Transverse colon (tissue), 4 donors: Measurements from ENCODE around the gene IQSEC2. TPM values are rescaled to one million over a fixed set of nuclear protein-coding genes. Genes with fewer than 3 reads are reported as not detected.

Experiments used
- DNase-seq: peaks from one replicate; pipeline ENCODE4 v3.0.0-alpha.2; 2019
- H3K27ac ChIP-seq, 4 donors: fragments of 200-600 bp; sonication (generic); 2 replicates each; pipeline ENCODE4 v1.5.1; 2016 to 2018; ENCODE audit warnings: inconsistent platforms in 4 of 4
- H3K27me3 ChIP-seq: fragments of 200-600 bp; sonication (generic); 2 replicates; pipeline ENCODE4 v1.5.1; 2017; ENCODE audit warnings: inconsistent platforms
- H3K36me3 ChIP-seq, 4 donors: fragments of 200-600 bp; sonication (generic); 2 replicates each; pipeline ENCODE4 v1.5.1; 2017 to 2019; ENCODE audit warnings: inconsistent platforms in 4 of 4
- H3K4me1 ChIP-seq, 4 donors: fragments of 200-600 bp; sonication (generic); 2 replicates each; pipeline ENCODE4 v1.5.1; 2017 to 2020; ENCODE audit warnings: inconsistent platforms in 4 of 4
- H3K4me3 ChIP-seq, 4 donors: fragments of 200-600 bp; sonication (generic); 1 replicate in 1 of 4; 2 replicates in 3 of 4; pipeline versions ENCODE4 v1.5.1 to v1.6.1; 2017 to 2019; ENCODE audit warnings: inconsistent platforms in 4 of 4
- H3K9me3 ChIP-seq, 2 donors: fragments of 200-600 bp; sonication (generic); 2 replicates each; pipeline ENCODE4 v1.5.1; 2017 to 2019; ENCODE audit warnings: inconsistent platforms in 2 of 2
- CTCF ChIP-seq, 5 experiments: fragments of 200-600 bp in 3 of 5; fragments of 450-650 bp in 2 of 5; sonication (generic) in 3 of 5; IDR thresholded peaks; 1 replicate in 2 of 5; 2 replicates in 3 of 5; pipeline ENCODE4 v1.5.1; 2016 to 2017; ENCODE audit warnings: antibody characterized with exemption in 5 of 5, inconsistent platforms in 3 of 5, mild to moderate bottlenecking in 2 of 5, moderate library complexity in 1 of 5
- EP300 ChIP-seq: sonication (generic); formaldehyde crosslinking; IDR thresholded peaks from one replicate; pipeline ENCODE4 v1.6.1; 2017; ENCODE audit warnings: antibody characterized with exemption, low read depth
- POLR2A ChIP-seq: fragments of 450-650 bp; IDR thresholded peaks from one replicate; pipeline ENCODE4 v1.6.1; 2016; ENCODE audit warnings: antibody characterized with exemption, mild to moderate bottlenecking, moderate library complexity
- POLR2AphosphoS5 ChIP-seq, 3 donors: sonication (generic); formaldehyde crosslinking; IDR thresholded peaks; one replicate each; pipeline ENCODE4 v1.6.1; 2016; ENCODE audit warnings: antibody characterized with exemption in 3 of 3
- WGBS, 2 donors: methylation state at CpG; one replicate each; pipeline ENCODE4 v1.1.5; 2018; ENCODE audit warnings: low coverage in 1 of 2; 5-methylcytosine and 5-hydroxymethylcytosine counted together
- in situ Hi-C, 4 donors: fragments of 200-750 bp; cut with MboI; loops; one replicate each; pipeline versions ENCODE4 v1.15.0 to v1.15.1; 2017; ENCODE audit warnings: low sequenced_read_pairs in 3 of 4, low pct_ligation_motif_present in 1 of 4, low pct_unique_long_range_greater_than_20kb in 1 of 4
- intact Hi-C: fragments of 100-400 bp; cut with DNase I; formaldehyde crosslinking; loops from one replicate; pipeline ENCODE4 v1.15.1; 2023; ENCODE audit warnings: low total_unique reads
- total RNA-seq, 4 donors: library from RNA; depleted of rRNA; stranded (reverse); fragments of >200 nt; gene quantifications; one replicate each; pipeline ENCODE4 v1.1.0, GENCODE V29; 2016

The IQSEC2 gene
- total RNA-seq, 4 donors from 2014 or later = 41.2 to 104 (median 46.3) TPM

GRCh38 chrX:53288189-53288588 is 6.8 kb upstream of the IQSEC2 start:
- peak overlapping the region; percentile 55 to 70 (median 62) for H3K27ac ChIP-seq
- no peak for DNase-seq

GRCh38 chrX:53287493-53288138 is 6.2 kb upstream of the IQSEC2 start:
- in situ Hi-C loops = no loop called here
- Histone ChIP-seq H3K27ac (peak overlapping the region; percentile 55 to 70 (median 62)), H3K4me3 (no peak overlapping the region), H3K27me3 (no peaks in the 10 kb centered on the region), H3K4me1 (peaks cover 4 to 40% (median 20%) of the 10 kb centered on the region in 4 donors), H3K36me3 (no peaks in the 10 kb centered on the region), H3K9me3 (no peaks in the 10 kb centered on the region)
- intact Hi-C loops = no loop called here
- 22% methylated on average over 11 of the region's 11 CpGs; no CpG with 5 or more reads in 1 of the 2 donors for WGBS, 2 donors
- TF ChIP-seq POLR2A = no peak
- no peak for TF ChIP-seq CTCF (IDR thresholded peaks at IDR 0.05)
- TF ChIP-seq POLR2AphosphoS5 (IDR thresholded peaks at IDR 0.05) = peak in 1 of 3 donors; percentile 37
- TF ChIP-seq EP300 = no peak
- peak; percentile 70 for DNase-seq

More at GRCh38 chrX:53288189-53288588, 6.8 kb upstream of the IQSEC2 start:
- TF ChIP-seq POLR2A = no peak
- no peak for TF ChIP-seq EP300
- TF ChIP-seq POLR2AphosphoS5 (IDR thresholded peaks at IDR 0.05) = no peak
- intact Hi-C loops = no loop called here
- Histone ChIP-seq H3K27me3 (no peaks in the 10 kb centered on the region), H3K4me3 (no peak overlapping the region), H3K4me1 (peaks cover 4 to 37% (median 20%) of the 10 kb centered on the region in 4 donors), H3K36me3 (no peaks in the 10 kb centered on the region), H3K9me3 (no peaks in the 10 kb centered on the region)
- in situ Hi-C loops = no loop called here
- WGBS, 2 donors = 27% methylated on average over 8 of the region's 8 CpGs; no CpG with 5 or more reads in 1 of the 2 donors

GRCh38 chrX:53286171-53286570 is 4.8 kb upstream of the IQSEC2 start:
- DNase-seq = no peak
- in situ Hi-C loops = no loop called here
- Histone ChIP-seq H3K9me3 (no peaks in the 10 kb centered on the region), H3K4me1 (peaks cover 12 to 51% (median 28%) of the 10 kb centered on the region in 4 donors), H3K27me3 (no peaks in the 10 kb centered on the region), H3K27ac (peak overlapping the region in 1 of 4 donors; percentile 16), H3K4me3 (no peak overlapping the region), H3K36me3 (no peaks in the 10 kb centered on the region)
- intact Hi-C loops = no loop called here
- TF ChIP-seq EP300 = no peak
- TF ChIP-seq CTCF (IDR thresholded peaks at IDR 0.05) = no peak
- TF ChIP-seq POLR2AphosphoS5 (IDR thresholded peaks at IDR 0.05) = no peak
- WGBS, 2 donors = 22 to 42% methylated on average over 2 to 3 of the region's 3 CpGs

GRCh38 chrX:53285591-53285990 is 4.2 kb upstream of the IQSEC2 start:
- intact Hi-C loops = no loop called here
- DNase-seq = no peak
- WGBS, 2 donors = 94% methylated on average over 3 of the region's 3 CpGs; no CpG with 5 or more reads in 1 of the 2 donors
- H3K27ac ChIP-seq = no peak overlapping the region
- H3K4me3 ChIP-seq = no peak overlapping the region
- TF ChIP-seq CTCF (IDR thresholded peaks at IDR 0.05) (no peak), POLR2A (no peak), EP300 (no peak), POLR2AphosphoS5 (IDR thresholded peaks at IDR 0.05) (no peak)
- in situ Hi-C loops = no loop called here
- no peaks in the 10 kb centered on the region for H3K36me3 ChIP-seq
- no peaks in the 10 kb centered on the region for H3K9me3 ChIP-seq
- H3K27me3 ChIP-seq = no peaks in the 10 kb centered on the region
- H3K4me1 ChIP-seq = peaks cover 12 to 54% (median 30%) of the 10 kb centered on the region in 4 donors
